Stromal cell of bone marrow (primary cell): Measurements from ENCODE around the gene MISP.
A peak's percentile ranks its signal among the peaks of the same experiment; 100 is the strongest.

ENCODE experiments used
- DNase-seq: peaks from one replicate; pipeline ENCODE4 v3.0.0-alpha.2; 2012; ENCODE audit warnings: low read depth

The MISP gene

GRCh38 chr19:746956-747355, 4.0 kb upstream of the MISP start:
- DNase-seq: no peak

DNA sequence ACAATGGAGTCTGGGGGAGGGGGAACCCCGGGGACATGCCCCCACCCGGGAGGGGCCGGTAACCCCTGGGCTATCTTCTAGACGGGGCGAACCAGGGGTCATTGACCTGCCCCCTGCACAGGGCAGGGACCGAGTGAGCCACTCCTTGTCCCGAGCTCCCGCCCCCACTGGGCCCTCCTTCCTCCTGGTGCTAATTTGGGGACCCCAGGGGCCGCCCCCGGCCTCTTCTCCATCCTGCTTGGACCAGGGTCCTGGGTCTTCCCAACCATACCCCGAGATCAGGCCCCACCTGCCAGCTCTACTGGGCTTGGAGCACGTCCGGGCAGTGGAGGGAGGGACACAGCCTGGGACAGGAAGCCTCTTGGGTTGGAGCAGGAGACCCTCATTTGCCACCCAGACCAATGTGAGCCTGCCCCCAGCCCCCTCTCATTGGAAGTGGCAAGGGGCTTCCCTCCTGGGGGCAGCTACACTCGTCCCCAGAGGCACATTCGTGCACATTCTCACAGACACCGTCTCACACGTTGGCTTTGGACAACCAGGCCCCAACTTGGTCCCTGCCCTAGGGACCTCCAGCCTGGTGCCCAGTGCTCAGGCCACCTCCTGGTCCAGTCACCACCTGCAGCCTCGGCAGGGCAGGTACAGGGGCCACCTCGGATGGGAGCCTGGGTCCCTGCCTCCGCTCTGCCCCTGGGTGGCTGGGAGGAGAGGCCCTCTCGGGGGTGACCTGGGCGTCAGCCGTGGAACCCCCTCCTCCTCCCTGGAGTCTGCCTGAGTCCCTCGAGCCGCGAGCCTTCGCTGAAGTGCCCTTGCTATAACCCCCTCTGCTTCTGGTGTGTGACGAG, 3.3 kb upstream of the MISP start:
- no peak for DNase-seq

GRCh38 chr19:748274-748598, 2.7 kb upstream of the MISP start:
- no peak for DNase-seq

DNA sequence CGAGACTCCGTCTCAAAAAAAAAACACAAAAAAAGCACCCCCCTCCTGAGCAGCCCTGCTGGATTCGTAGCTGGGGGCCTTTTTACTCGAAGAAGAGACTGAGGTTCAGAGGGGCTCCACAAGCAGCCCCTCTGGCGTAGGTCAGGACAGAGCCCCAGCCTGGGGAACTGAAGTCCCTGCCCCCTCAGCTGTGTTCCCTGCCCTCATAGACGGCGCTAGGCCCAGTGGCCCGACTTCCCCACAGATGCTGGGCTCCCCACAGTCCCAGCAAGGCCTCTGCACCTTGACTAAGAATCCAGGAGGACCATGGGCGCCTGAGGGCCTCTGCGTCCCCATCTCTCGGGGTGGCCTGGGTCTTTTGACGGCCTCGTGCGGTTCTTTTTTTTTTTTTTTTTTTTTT, 1.1 kb upstream of the MISP start:
- DNase-seq: no peak

- DNase-seq: peak; percentile 85
Measured at GRCh38 chr19:751501-752341, 809 bp downstream of the MISP start.

DNA sequence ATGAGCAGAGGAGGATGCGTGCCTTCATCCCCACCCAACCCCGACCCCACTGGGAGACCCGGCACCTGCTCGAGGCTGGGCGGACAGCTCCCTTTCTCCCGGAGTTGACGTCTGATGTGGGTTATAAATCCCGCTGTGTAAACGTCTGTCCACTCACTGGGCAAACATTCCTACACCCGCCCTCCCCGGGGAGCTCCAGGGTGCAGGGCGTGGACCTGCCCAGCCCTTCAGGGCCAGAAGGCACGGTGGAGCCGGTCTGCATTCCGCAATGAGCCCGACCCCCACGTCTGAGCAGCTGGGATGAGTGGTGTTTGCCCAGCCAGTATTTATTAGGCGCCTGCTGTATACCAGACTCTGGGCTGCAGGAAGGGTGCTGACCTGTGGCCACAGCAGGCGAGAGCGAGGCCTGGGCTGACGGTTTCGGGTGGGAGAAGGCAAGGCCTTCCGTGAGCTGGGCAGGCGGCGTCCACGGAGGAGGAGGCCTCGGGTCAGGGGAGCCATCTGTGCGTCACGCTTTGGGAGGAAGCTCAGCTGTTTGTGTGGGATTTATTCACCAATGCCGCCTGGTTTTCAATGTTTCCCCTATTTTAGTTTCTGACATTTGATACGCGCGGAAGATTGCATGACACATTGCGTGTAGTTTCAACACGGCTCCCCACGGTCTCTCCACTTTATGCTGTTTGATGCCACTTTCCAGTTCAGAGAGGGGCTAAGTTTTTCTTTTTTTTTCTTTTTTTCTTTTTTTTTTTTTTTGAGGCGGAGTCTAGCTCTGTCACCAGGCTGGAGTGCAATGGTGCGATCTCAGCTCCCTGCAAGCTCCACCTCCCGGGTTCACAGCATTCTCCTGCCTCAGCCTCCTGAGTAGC, 2.0 kb downstream of the MISP start:
- peak; percentile 96 for DNase-seq

GRCh38 chr19:754530-754929, 3.6 kb downstream of the MISP start:
- DNase-seq: no peak

DNA sequence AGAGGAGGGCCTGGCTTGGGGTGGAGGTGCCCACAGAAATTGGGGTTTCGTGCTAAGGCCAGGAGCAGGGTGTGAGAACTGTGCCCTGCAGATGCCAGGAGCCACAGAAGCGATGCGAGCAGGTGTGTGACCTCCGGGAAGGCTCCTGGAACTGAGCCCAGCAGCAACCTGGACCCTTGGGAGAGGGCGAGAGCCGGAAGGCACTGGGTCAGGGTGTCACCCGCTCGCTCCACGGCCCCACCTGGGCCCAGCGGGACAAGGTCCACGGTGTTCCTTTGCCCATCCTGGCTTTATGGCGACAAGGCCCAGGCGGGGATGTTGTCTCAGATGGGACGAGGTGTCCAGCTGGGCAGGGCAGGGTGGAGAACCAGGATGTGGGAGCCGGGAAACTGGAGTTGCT, 4.2 kb downstream of the MISP start:
- no peak for DNase-seq

- DNase-seq: no peak
Measured at GRCh38 chr19:756236-756635, 5.3 kb downstream of the MISP start.

DNA sequence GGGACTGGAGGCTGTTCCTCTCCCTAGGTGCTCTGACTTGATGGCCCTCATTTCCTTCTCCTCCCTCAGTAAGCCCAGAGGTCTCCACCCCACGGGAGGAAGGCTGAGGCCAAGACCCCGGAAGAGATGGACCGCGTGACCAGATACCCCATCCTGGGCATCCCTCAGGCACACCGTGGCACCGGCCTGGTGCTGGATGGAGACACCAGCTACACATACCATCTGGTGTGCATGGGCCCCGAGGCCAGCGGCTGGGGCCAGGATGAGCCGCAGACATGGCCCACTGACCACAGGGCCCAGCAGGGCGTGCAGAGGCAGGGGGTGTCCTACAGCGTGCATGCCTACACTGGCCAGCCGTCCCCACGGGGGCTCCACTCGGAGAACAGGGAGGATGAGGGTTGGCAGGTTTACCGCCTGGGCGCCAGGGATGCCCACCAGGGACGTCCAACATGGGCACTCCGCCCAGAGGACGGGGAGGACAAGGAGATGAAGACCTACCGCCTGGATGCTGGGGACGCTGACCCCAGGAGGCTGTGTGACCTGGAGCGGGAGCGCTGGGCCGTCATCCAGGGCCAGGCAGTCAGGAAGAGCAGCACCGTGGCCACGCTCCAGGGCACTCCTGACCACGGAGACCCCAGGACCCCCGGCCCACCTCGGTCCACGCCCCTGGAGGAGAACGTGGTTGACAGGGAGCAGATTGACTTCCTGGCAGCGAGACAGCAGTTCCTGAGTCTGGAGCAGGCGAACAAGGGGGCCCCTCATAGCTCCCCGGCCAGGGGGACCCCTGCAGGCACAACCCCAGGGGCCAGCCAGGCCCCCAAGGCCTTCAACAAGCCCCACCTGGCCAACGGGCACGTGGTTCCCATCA, 6.1 kb downstream of the MISP start:
- no peak for DNase-seq

DNA sequence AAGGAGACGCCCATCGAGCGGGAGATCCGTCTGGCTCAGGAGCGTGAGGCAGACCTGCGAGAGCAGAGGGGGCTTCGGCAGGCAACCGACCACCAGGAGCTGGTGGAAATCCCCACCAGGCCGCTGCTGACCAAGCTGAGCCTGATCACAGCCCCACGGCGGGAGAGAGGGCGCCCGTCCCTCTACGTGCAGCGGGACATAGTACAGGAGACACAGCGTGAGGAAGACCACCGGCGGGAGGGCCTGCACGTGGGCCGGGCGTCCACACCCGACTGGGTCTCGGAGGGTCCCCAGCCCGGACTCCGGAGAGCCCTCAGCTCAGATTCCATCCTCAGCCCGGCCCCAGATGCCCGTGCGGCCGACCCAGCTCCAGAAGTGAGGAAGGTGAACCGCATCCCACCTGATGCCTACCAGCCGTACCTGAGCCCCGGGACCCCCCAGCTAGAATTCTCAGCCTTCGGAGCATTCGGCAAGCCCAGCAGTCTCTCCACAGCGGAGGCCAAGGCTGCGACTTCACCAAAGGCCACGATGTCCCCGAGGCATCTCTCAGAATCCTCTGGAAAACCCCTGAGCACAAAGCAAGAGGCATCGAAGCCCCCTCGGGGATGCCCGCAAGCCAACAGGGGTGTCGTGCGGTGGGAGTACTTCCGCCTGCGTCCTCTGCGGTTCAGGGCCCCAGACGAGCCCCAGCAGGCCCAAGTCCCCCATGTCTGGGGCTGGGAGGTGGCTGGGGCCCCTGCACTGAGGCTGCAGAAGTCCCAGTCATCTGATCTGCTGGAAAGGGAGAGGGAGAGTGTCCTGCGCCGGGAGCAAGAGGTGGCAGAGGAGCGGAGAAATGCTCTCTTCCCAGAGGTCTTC, 7.1 kb downstream of the MISP start:
- no peak for DNase-seq

- no peak for DNase-seq
Measured at GRCh38 chr19:763181-763580, 12.3 kb downstream of the MISP start.

GRCh38 chr19:763869-764268, 13.0 kb downstream of the MISP start:
- DNase-seq: no peak

DNA sequence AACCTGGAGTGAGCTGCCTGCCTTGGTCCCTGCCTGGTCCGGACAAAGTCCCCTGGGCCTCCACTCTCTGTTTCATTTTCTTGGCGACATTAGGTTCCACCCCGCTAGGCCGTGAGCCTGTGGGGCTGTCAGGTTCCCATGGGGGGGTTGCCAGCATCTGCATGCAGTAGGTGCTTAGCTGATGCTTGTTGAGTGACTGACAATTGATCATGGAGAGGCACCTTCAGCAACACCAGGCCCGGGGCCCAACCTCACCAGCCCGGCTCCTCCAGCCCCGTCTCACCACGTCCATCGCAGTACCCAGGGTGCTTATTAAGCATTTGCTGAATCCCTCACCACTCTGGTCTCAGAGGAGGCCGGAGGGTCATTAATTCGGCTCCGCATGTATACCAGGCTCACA, 13.4 kb downstream of the MISP start:
- no peak for DNase-seq

DNA sequence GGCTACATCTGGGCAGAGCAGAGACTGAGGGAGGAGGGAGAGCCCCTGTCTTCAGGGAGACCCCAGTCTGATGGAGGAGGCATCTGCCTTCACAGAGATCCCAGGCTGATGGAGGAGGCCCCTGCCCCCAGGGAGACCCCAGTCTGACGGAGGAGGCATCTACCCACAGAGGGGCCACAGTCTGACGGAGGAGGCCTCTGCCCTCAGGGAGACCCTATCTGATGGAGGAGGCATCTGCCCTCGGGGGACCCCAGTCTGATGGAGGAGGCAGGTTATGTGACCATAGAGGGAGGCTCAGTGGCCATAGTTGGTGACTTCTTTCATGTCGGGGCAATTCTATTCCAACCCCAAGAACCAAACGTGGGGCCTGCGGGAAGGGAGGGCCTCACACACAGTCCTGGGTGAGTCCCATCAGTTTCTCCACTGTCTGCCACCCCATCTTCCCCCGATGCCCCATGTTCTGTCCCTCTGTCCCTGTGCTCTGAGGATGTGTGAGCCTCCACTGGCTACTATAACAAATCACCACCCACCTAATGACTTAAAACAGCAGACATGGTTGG, 14.3 kb downstream of the MISP start:
- no peak for DNase-seq

GRCh38 chr19:768424-768823, 17.5 kb downstream of the MISP start:
- DNase-seq: peak; percentile 80

GRCh38 chr19:769616-770015, 18.7 kb downstream of the MISP start:
- DNase-seq: no peak

GRCh38 chr19:771332-771785, 20.4 kb downstream of the MISP start:
- peak; percentile 21 for DNase-seq

DNA sequence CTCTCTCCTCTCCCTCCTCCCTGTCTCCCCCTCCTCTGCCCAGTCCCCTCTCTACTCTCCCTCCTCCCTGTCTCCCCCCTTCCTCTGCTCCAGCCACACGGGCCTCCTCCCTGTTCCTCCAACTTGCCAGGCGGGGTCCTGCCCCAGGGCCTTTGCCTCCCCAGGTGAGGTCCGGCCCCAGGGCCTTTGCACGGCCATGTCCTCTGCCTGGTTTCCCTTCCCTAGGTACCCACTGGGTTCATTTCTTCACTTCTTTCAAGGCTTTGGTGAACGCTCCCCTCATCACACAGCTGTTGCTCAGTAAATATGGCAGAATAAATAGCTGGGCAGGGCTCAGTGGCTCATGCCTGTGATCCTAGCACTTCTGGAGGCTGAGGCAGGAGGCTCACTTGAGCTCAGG, 21.2 kb downstream of the MISP start:
- DNase-seq: no peak
